ENCODE data around the gene ARHGEF39.

ARHGEF39 gene

DNA sequence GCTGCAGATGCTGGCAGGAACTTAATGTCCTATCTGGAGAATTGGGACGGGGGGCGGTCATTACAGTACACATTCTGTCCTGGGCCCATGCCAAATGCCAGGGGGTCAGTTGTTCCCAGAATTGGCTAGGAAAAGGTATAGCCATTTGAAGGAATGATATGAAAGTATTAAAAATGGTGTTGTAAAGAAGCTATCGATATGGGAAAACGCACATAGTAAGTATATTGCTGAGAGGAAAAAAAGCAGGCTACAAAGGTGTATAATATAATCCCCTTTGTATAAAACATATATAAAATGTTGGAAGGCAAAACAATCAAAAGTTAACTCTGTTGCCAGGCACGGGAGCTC is 450 bp upstream of the ARHGEF39 start:
- peak overlapping the region; percentile 86 for H3K4me3 ChIP-seq (ENCODE audit: low read depth, low read length)
- TF ChIP-seq, protein P1, sequence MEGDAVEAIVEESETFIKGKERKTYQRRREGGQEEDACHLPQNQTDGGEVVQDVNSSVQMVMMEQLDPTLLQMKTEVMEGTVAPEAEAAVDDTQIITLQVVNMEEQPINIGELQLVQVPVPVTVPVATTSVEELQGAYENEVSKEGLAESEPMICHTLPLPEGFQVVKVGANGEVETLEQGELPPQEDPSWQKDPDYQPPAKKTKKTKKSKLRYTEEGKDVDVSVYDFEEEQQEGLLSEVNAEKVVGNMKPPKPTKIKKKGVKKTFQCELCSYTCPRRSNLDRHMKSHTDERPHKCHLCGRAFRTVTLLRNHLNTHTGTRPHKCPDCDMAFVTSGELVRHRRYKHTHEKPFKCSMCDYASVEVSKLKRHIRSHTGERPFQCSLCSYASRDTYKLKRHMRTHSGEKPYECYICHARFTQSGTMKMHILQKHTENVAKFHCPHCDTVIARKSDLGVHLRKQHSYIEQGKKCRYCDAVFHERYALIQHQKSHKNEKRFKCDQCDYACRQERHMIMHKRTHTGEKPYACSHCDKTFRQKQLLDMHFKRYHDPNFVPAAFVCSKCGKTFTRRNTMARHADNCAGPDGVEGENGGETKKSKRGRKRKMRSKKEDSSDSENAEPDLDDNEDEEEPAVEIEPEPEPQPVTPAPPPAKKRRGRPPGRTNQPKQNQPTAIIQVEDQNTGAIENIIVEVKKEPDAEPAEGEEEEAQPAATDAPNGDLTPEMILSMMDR (IDR thresholded peaks at IDR 0.05; ENCODE audit: low read depth, low read length, missing control alignments), result no peak
- DNase-seq (ENCODE audit: low read depth), result no peak

DNA sequence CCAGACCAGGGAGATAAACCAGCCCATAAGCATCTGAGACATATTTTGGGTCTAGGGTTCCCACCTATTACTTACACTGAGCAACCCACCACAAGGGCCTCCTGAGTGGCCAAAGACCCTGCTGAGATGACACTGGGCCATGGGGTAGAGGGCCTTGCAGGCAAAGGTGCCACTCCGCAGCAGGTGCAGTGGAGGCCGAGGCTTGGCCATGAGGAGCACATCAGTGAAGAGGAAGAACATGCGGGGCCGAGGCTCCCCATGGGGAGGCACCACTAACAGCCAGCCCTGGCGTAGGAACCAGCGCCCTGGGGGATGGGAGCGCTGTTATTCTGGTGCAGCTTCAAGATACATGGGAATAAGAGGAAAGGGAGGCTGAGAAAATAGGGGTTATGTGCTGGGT is 2.6 kb downstream of the ARHGEF39 start:
- no peak for DNase-seq (ENCODE audit: low read depth)
- H3K4me3 ChIP-seq (ENCODE audit: low read depth, low read length), result no peak overlapping the region
- TF ChIP-seq, protein P1 (IDR thresholded peaks at IDR 0.05; ENCODE audit: low read depth, low read length, missing control alignments), result no peak

DNA sequence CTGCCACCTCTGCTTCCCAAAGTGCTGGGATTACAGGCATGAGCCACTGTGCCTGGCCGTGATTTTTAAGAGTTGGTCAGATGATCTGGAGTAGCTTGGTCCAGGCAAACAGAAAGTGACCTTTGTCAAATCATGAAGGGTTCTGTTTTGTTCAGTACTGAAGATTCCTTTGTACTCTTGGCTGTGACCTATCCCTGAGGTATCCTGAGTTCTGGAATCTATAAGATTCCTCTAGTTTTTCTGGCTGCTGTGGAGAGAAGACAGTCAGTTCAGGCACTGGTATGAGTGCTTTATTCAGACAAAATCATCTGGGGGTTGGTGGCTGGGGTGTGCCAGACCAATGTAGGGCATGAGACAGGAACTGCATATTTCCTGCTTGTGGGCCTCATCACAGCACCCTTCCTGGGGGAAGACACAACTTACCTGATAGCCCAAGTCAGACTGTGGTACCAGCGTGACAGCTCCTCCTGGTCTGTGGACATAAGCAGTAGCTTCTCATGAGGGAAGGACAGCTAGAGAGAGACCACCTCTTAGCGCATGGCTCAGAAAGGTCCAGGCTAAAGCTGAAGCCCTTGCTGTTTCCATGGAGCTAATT is 3.1 kb downstream of the ARHGEF39 start:
- TF ChIP-seq, protein P1 (IDR thresholded peaks at IDR 0.05; ENCODE audit: low read depth, low read length, missing control alignments), result no peak
- no peak for DNase-seq (ENCODE audit: low read depth)
- no peak overlapping the region for H3K4me3 ChIP-seq (ENCODE audit: low read depth, low read length)

DNA sequence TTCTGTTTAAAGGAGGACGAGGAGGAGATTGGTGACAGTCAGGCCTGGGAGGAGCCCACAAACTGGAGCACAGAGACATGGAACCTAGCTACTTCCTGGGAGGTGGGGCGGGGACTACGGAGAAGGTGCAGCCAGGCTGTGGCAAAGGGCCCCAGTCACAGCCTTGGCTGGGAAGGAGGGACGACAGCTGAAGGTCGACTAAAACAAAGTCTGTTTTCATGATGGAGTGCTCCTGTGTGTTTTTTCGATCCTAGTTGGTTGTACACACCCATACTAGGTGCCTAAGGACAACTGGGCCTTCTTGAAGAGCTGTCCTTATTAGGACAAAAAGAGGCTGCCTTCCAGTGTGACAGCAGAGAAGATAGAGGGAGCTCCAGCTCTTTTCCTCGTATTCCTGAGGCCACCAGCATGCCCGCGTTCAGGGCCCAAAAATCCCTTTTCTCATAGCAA is 4.0 kb downstream of the ARHGEF39 start:
- H3K4me3 ChIP-seq (ENCODE audit: low read depth, low read length), result no peak overlapping the region
- TF ChIP-seq, protein P1 (IDR thresholded peaks at IDR 0.05; ENCODE audit: low read depth, low read length, missing control alignments), result no peak
- no peak for DNase-seq (ENCODE audit: low read depth)

DNA sequence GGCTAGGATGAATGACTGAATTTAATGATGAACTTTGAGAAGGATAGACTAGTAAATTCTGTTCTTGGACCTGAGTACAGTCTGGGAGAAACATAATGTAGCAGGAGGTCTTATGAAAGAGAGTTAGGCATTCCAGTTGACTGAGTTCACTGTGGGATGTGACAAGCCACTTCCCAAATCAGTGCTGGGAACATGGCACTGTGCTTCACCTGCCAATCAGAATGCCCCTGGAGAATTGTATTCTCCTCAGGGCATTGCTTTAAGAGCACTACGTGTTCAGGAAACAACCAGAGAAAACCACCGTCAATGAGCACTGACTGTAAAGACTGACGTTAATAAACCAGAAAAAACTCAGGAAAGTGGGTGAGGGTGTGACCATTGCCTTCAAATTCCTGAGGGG is 5.7 kb downstream of the ARHGEF39 start:
- TF ChIP-seq, protein P1 (IDR thresholded peaks at IDR 0.05; ENCODE audit: low read depth, low read length, missing control alignments), result no peak
- H3K4me3 ChIP-seq (ENCODE audit: low read depth, low read length), result peak overlapping the region; percentile 83
- no peak for DNase-seq (ENCODE audit: low read depth)

DNA sequence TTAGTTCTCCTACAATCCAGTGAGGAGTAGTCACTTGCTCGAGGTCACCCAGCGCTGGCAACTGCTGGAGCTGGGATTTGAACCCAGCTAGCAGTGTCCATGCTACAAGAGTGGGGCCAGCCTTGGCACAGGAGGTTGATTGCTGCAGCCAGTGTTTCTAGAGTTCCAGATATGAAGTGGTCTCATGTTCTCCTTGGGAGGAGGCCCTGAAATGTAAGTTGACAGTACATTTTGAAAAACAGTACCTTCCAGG is 6.1 kb downstream of the ARHGEF39 start:
- TF ChIP-seq, protein P1 (IDR thresholded peaks at IDR 0.05; ENCODE audit: low read depth, low read length, missing control alignments), result no peak

DNA sequence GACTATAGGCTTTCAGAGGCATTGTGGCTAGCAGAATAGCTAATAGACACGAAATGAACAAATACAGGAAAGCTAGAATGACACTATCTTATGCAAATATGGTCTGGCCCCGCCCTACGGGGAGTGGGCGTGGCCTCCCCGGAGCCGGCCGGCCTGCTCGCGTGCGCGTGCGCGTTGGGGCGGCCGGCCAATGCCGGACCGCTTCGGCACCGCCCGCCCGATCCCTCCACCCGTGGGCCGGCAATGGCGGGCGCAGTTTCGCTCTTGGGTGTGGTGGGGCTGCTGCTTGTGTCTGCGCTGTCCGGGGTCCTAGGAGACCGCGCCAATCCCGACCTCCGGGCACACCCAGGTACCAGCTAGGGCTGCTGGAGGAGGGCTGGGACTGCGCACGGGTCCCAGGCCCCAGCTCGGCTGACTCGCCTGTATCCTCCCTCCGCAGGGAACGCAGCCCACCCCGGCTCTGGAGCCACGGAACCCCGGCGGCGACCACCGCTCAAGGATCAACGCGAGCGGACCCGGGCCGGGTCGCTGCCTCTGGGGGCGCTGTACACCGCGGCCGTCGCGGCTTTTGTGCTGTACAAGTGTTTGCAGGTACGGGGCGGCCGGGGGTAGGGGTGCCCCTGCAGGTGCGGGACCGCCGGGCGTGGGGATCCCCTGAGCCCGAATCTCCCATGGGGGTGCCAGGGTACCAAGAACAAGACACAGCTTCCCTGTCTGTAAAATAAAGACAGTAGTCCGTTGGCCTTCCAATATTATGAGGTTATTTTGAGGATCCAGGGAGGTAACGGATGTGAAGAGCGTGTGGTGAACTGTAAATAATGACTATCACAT is 6.6 kb downstream of the ARHGEF39 start, which contains the start of gene CCDC107:
TSS of gene CCDC107 (plus strand) at position 156 of the 831 bp plus-strand sequence. CDS start at position 244, 88 bp downstream.
- no peak for DNase-seq (ENCODE audit: low read depth)
- peak within 1 kb of the TSS; percentile 83 for H3K4me3 ChIP-seq (ENCODE audit: low read depth, low read length)
- TF ChIP-seq, protein P1 (IDR thresholded peaks at IDR 0.05; ENCODE audit: low read depth, low read length, missing control alignments), result peak; percentile 67

More for the DNA sequence above, 6.1 kb downstream of the ARHGEF39 start:
- DNase-seq (ENCODE audit: low read depth), result no peak
- peak overlapping the region; percentile 83 for H3K4me3 ChIP-seq (ENCODE audit: low read depth, low read length)
